Mammary epithelial cell (primary cell): ENCODE measurements around the gene NPB.

Experiments used
- CTCF ChIP-seq, 2 donors: IDR thresholded peaks in 1 of 2; conservative IDR thresholded peaks in 1 of 2; 2 replicates each; pipeline ENCODE4 v1.5.1; 2011 to 2012; ENCODE audit warnings: inconsistent platforms in 2 of 2, low read length in 2 of 2, mild to moderate bottlenecking in 2 of 2, control low read depth in 1 of 2, low read depth in 1 of 2; ENCODE audit not compliant: insufficient read depth in 1 of 2; ENCODE audit errors: extremely low read depth in 1 of 2
- EZH2 ChIP-seq: IDR thresholded peaks from 2 replicates; pipeline ENCODE4 v1.6.1; 2012; ENCODE audit warnings: low read length, inconsistent platforms, borderline replicate concordance

- no peak for TF ChIP-seq EZH2
- no peak for TF ChIP-seq CTCF (conservative IDR thresholded peaks at IDR 0.05 in 1 of 2, IDR thresholded peaks at IDR 0.05 in 1 of 2; ENCODE audit: extremely low read depth in 1 of 2, insufficient read depth in 1 of 2, low read depth in 1 of 2, low read length in 2 of 2)
Measured at GRCh38 chr17:81903415-81903831, 1.4 kb downstream of the NPB start.
